SK-N-MC (cell line): ENCODE data around the gene MXRA7.

Experiments used
- EZH2 ChIP-seq: fragments of 200-600 bp; sonication (generic); IDR thresholded peaks from one replicate; pipeline ENCODE4 v1.6.1; 2017; ENCODE audit warnings: antibody characterized with exemption
- POLR2AphosphoS5 ChIP-seq: IDR thresholded peaks from 2 replicates; pipeline ENCODE4 v1.6.1; 2012; ENCODE audit warnings: mild to moderate bottlenecking, low read depth, low read length, borderline replicate concordance

- no peak for TF ChIP-seq EZH2
- no peak for TF ChIP-seq POLR2AphosphoS5
Measured at GRCh38 chr17:76737676-76738467, 27.1 kb upstream of the MXRA7 start, which contains the start of gene MFSD11.
